Nephron progenitor cell (in vitro differentiated cells): Measurements from ENCODE around the gene MCF2L2.

Experiments
- DNase-seq: peaks from one replicate; pipeline ENCODE4 v3.0.0; 2021
- H3K27ac Mint-ChIP-seq: 2 replicates; pipeline ENCODE4 v1.8.0; 2021; ENCODE audit warnings: mild to moderate bottlenecking, moderate library complexity, mixed read lengths
- H3K27me3 Mint-ChIP-seq: 2 replicates; pipeline ENCODE4 v1.8.0; 2021; ENCODE audit warnings: mild to moderate bottlenecking, low read depth, mixed read lengths; ENCODE audit not compliant: poor library complexity
- H3K36me3 Mint-ChIP-seq: 2 replicates; pipeline ENCODE4 v1.8.0; 2021; ENCODE audit warnings: low read depth, mixed read lengths
- H3K4me1 Mint-ChIP-seq: 2 replicates; pipeline ENCODE4 v1.8.0; 2021; ENCODE audit warnings: mixed read lengths
- H3K4me3 Mint-ChIP-seq: 2 replicates; pipeline ENCODE4 v1.8.0; 2021; ENCODE audit warnings: mild to moderate bottlenecking, moderate library complexity, mixed read lengths
- H3K9me3 Mint-ChIP-seq: 2 replicates; pipeline ENCODE4 v1.8.0; 2021; ENCODE audit warnings: mild to moderate bottlenecking, moderate library complexity, mixed read lengths
- TF ChIP-seq, protein P1 (sequence below): fragments of 200-600 bp; sonication (generic); IDR thresholded peaks from 2 replicates; pipeline ENCODE4 v1.5.0; 2021; ENCODE audit warnings: antibody characterized with exemption

Gene MCF2L2

DNA sequence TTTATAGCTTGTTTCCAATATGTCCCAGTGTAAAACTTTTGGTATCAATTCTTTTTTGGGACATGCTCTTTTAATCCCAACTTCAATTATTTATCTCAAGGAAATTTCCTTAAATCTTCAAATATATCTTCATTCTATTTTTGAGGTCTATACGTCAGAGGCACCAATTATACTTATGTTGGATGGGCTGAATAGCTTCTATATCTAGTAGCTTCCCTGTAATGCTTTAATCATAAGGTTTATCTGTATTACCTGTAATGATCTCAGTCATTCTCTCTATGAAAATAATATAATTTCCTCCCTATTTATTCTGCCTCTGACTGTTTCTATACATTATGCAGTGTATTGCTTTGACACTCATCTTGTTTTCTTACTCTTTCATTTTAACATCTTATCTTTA lies 299.2 kb downstream of the MCF2L2 start:
- TF ChIP-seq, protein P1, sequence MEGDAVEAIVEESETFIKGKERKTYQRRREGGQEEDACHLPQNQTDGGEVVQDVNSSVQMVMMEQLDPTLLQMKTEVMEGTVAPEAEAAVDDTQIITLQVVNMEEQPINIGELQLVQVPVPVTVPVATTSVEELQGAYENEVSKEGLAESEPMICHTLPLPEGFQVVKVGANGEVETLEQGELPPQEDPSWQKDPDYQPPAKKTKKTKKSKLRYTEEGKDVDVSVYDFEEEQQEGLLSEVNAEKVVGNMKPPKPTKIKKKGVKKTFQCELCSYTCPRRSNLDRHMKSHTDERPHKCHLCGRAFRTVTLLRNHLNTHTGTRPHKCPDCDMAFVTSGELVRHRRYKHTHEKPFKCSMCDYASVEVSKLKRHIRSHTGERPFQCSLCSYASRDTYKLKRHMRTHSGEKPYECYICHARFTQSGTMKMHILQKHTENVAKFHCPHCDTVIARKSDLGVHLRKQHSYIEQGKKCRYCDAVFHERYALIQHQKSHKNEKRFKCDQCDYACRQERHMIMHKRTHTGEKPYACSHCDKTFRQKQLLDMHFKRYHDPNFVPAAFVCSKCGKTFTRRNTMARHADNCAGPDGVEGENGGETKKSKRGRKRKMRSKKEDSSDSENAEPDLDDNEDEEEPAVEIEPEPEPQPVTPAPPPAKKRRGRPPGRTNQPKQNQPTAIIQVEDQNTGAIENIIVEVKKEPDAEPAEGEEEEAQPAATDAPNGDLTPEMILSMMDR: no peak
- no peak for DNase-seq
- Mint-ChIP-seq H3K36me3 (no peaks in the 10 kb centered on the region), H3K4me1 (no peaks in the 10 kb centered on the region), H3K4me3 (no peak overlapping the region), H3K27me3 (peaks cover 27% of the 10 kb centered on the region), H3K9me3 (peaks cover 24% of the 10 kb centered on the region), H3K27ac (no peak overlapping the region)

DNA sequence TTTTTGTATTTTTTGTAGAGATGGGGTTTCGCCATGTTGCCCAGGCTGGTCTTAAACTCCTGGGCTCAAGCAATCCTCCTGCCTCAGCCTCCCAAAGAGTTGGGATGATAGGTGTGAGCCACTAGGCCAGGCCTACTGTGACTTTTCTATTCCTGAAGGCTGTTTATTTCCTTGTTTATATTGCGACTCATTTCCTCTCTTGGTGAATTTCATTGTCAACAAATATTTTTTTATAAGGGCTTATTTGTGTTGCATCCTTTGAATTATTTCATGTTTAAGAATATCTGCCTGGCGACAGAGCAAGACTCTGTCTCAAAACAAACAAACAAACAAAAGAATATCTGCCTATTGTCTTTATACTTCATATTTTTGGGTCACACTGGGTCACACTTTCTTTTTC lies 299.7 kb downstream of the MCF2L2 start:
- no peak for DNase-seq
- no peaks in the 10 kb centered on the region for H3K4me1 Mint-ChIP-seq
- H3K36me3 Mint-ChIP-seq: no peaks in the 10 kb centered on the region
- H3K4me3 Mint-ChIP-seq: no peak overlapping the region
- peaks cover 21% of the 10 kb centered on the region for H3K27me3 Mint-ChIP-seq
- no peak overlapping the region for H3K27ac Mint-ChIP-seq
- peaks cover 24% of the 10 kb centered on the region for H3K9me3 Mint-ChIP-seq
- TF ChIP-seq, protein P1: no peak
